K562 (cell line): ENCODE measurements around the gene HAGHL. TPM values are rescaled to one million over a fixed set of nuclear protein-coding genes. Genes with fewer than 3 reads are reported as not detected.
A peak's percentile ranks its signal among the peaks of the same experiment; 100 is the strongest.

Experiments used
- BRF1 ChIP-seq: IDR thresholded peaks from 3 replicates; pipeline ENCODE4 v1.6.1; 2011; ENCODE audit warnings: borderline replicate concordance, mild to moderate bottlenecking; ENCODE audit not compliant: insufficient read length; ENCODE audit errors: extremely low read depth
- CTBP1 ChIP-seq: fragments of 450-650 bp; IDR thresholded peaks from 2 replicates; pipeline ENCODE4 v1.6.1; 2016; ENCODE audit warnings: borderline replicate concordance
- ELF1 ChIP-seq: fragments of 200-800 bp; sonication (Bioruptor generic); IDR thresholded peaks from 2 replicates; pipeline ENCODE4 v1.6.1; 2016; ENCODE audit warnings: missing genetic modification characterization, missing compliant biosample characterization
- FIP1L1 ChIP-seq: fragments of 200-400 bp; formaldehyde crosslinking; IDR thresholded peaks from 2 replicates; pipeline ENCODE4 v1.6.1; 2018; ENCODE audit warnings: mild to moderate bottlenecking, low read depth, low read length; ENCODE audit not compliant: poor library complexity, severe bottlenecking
- KDM5B ChIP-seq: fragments of 200-600 bp; sonication (generic); IDR thresholded peaks from 2 replicates; pipeline ENCODE4 v1.6.1; 2012; ENCODE audit warnings: low read depth, mild to moderate bottlenecking, moderate library complexity, low read length, control low read depth, inconsistent platforms; ENCODE audit not compliant: insufficient replicate concordance
- LEF1 ChIP-seq: fragments of 450-650 bp; IDR thresholded peaks from 2 replicates; pipeline ENCODE4 v1.6.1; 2016; ENCODE audit warnings: mild to moderate bottlenecking
- MYNN ChIP-seq, 2 experiments: sonication (generic); formaldehyde crosslinking in 1 of 2; IDR thresholded peaks; 2 replicates each; pipeline versions ENCODE4 v1.5.0 to v1.6.1; 2016 to 2020; ENCODE audit warnings: antibody characterized with exemption in 1 of 2, missing genetic modification reagents in 1 of 2
- PTBP1 ChIP-seq: fragments of 200-400 bp; formaldehyde crosslinking; IDR thresholded peaks from 2 replicates; pipeline ENCODE4 v1.6.1; 2017; ENCODE audit warnings: low read depth, low read length
- RBM17 ChIP-seq: fragments of 200-400 bp; formaldehyde crosslinking; IDR thresholded peaks from 2 replicates; pipeline ENCODE4 v1.6.1; 2017; ENCODE audit warnings: low read depth, mild to moderate bottlenecking, low read length, borderline replicate concordance
- SUPT5H ChIP-seq: fragments of 450-650 bp; IDR thresholded peaks from 2 replicates; pipeline ENCODE4 v1.6.1; 2016
- TCF3 ChIP-seq: sonication (generic); formaldehyde crosslinking; IDR thresholded peaks from 2 replicates; pipeline ENCODE4 v1.4.0; 2020; ENCODE audit warnings: mild to moderate bottlenecking, missing genetic modification reagents
- TEAD1 ChIP-seq, 2 experiments: fragments of 450-650 bp in 1 of 2; sonication (generic) in 1 of 2; formaldehyde crosslinking; IDR thresholded peaks; 2 replicates each; pipeline versions ENCODE4 v1.4.0 to v1.8.0; 2020 to 2022; ENCODE audit warnings: mild to moderate bottlenecking in 2 of 2, missing genetic modification reagents in 1 of 2
- ZBED1 ChIP-seq: IDR thresholded peaks from 2 replicates; pipeline ENCODE4 v1.6.1; 2014
- ZNF143 ChIP-seq: sonication (generic); formaldehyde crosslinking; IDR thresholded peaks from 2 replicates; pipeline ENCODE4 v1.9.0; 2022; ENCODE audit warnings: mild to moderate bottlenecking, missing genetic modification reagents
- ZNF263 ChIP-seq: sonication (generic); formaldehyde crosslinking; IDR thresholded peaks from 2 replicates; pipeline ENCODE4 v1.8.0; 2022; ENCODE audit warnings: mild to moderate bottlenecking, missing genetic modification reagents, borderline replicate concordance
- ZNF282 ChIP-seq: sonication (generic); formaldehyde crosslinking; IDR thresholded peaks from 2 replicates; pipeline ENCODE4 v1.8.1; 2023; ENCODE audit warnings: missing genetic modification reagents
- ZNF431 ChIP-seq: sonication (generic); formaldehyde crosslinking; IDR thresholded peaks from 2 replicates; pipeline ENCODE4 v1.8.0; 2022; ENCODE audit warnings: mild to moderate bottlenecking, missing genetic modification reagents
- polyA plus RNA-seq, 8 experiments: library from polyadenylated mRNA; depleted of rRNA in 4 of 8; stranded (reverse) in 5 of 8; unstranded in 3 of 8; fragments of >200 nt; fragmentation: Nextera tagmentation in 2 of 8; fragmentation: Illumina TruSeq in 1 of 8; extraction: Ambion mirVana in 2 of 8; extraction: Trizol in 1 of 8; gene quantifications; 2 replicates each; pipeline versions ENCODE4 v1.2.1 to v1.2.3, GENCODE V29; 2011 to 2014; ENCODE audit warnings: inconsistent platforms in 1 of 8, missing spikeins in 1 of 8
- total RNA-seq, 7 experiments: library from RNA; depleted of rRNA in 6 of 7; stranded (reverse); fragments of >200 nt in 6 of 7; fragmentation: Illumina TruSeq in 2 of 7; extraction: Trizol in 2 of 7; gene quantifications; 2 replicates each; pipeline versions ENCODE4 v1.2.1 to v1.2.3, GENCODE V29; 2011 to 2021; ENCODE audit warnings: low replicate concordance in 1 of 7
- TF ChIP-seq, protein P1 (sequence below): IDR thresholded peaks from 2 replicates; pipeline ENCODE4 v1.6.1; 2011; ENCODE audit warnings: borderline replicate concordance, low read depth, mild to moderate bottlenecking, moderate library complexity, low read length; ENCODE audit not compliant: insufficient read depth, poor library complexity, severe bottlenecking
- TF ChIP-seq, protein P2 (sequence below): sonication (generic); formaldehyde crosslinking; IDR thresholded peaks from 2 replicates; pipeline ENCODE4 v1.8.0; 2022; ENCODE audit warnings: mild to moderate bottlenecking, missing genetic modification reagents
- TF ChIP-seq, protein P3 (sequence below): sonication (generic); formaldehyde crosslinking; IDR thresholded peaks from 2 replicates; pipeline ENCODE4 v1.8.0; 2022; ENCODE audit warnings: missing genetic modification reagents, mild to moderate bottlenecking, moderate library complexity, borderline replicate concordance

The HAGHL gene
- total and polyA plus RNA-seq, 9 of the 15 experiments (the other 6 are each of a cell fraction or from before 2014, with no cell fraction given): 0.31 to 83.4 (median 20.7) TPM

DNA sequence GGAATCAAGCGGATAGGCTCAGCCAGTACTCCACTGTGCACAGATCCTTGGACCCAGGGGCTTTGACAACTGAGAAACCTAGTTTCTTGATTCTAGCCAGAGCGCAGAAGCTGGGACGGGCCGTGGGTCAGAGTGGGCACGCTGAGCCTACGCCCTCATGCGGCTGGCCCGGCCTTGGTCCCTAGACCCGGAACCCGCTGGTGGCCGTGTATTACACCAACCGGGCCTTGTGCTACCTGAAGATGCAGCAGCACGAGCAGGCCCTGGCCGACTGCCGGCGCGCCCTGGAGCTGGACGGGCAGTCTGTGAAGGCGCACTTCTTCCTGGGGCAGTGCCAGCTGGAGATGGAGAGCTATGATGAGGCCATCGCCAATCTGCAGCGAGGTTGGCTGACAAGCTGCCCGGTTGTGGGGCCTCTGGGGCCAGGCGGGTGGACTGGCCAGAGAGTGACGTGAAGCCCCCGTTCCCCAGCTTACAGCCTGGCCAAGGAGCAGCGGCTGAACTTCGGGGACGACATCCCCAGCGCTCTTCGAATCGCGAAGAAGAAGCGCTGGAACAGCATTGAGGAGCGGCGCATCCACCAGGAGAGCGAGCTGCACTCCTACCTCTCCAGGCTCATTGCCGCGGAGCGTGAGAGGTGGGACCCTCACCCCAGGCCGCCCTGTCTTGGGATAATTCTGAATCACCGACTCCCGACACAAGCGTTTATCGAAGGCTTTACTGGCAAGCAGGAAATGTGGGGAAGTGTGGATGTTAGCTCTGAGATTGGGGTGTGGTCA is 45.8 kb upstream of the HAGHL start (continued):
- TF ChIP-seq, protein P1, sequence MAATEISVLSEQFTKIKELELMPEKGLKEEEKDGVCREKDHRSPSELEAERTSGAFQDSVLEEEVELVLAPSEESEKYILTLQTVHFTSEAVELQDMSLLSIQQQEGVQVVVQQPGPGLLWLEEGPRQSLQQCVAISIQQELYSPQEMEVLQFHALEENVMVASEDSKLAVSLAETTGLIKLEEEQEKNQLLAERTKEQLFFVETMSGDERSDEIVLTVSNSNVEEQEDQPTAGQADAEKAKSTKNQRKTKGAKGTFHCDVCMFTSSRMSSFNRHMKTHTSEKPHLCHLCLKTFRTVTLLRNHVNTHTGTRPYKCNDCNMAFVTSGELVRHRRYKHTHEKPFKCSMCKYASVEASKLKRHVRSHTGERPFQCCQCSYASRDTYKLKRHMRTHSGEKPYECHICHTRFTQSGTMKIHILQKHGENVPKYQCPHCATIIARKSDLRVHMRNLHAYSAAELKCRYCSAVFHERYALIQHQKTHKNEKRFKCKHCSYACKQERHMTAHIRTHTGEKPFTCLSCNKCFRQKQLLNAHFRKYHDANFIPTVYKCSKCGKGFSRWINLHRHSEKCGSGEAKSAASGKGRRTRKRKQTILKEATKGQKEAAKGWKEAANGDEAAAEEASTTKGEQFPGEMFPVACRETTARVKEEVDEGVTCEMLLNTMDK: peak; percentile 35
- TF ChIP-seq TEAD1 (CRISPR knock-in tag; IDR thresholded peaks at IDR 0.05): peak in 1 of 2 experiments; percentile 24; a peak in 1 of 4 replicates
- TF ChIP-seq ZNF143 (CRISPR knock-in tag): 0 out of 2 replicates have a peak, but pooled peaks have one; percentile 22
- TF ChIP-seq ZNF263 (CRISPR knock-in tag): 0 out of 2 replicates have a peak, but pooled peaks have one; percentile 3
- peak; percentile 34 for TF ChIP-seq KDM5B
- peak; percentile 34; the same call in 1 of the 2 replicates for TF ChIP-seq TCF3 (CRISPR knock-in tag)
- TF ChIP-seq FIP1L1: no peak
- no peak for TF ChIP-seq BRF1
- no peak for TF ChIP-seq LEF1
- TF ChIP-seq SUPT5H: 0 out of 2 replicates have a peak, but pooled peaks have one; percentile 16
- TF ChIP-seq, protein P2, sequence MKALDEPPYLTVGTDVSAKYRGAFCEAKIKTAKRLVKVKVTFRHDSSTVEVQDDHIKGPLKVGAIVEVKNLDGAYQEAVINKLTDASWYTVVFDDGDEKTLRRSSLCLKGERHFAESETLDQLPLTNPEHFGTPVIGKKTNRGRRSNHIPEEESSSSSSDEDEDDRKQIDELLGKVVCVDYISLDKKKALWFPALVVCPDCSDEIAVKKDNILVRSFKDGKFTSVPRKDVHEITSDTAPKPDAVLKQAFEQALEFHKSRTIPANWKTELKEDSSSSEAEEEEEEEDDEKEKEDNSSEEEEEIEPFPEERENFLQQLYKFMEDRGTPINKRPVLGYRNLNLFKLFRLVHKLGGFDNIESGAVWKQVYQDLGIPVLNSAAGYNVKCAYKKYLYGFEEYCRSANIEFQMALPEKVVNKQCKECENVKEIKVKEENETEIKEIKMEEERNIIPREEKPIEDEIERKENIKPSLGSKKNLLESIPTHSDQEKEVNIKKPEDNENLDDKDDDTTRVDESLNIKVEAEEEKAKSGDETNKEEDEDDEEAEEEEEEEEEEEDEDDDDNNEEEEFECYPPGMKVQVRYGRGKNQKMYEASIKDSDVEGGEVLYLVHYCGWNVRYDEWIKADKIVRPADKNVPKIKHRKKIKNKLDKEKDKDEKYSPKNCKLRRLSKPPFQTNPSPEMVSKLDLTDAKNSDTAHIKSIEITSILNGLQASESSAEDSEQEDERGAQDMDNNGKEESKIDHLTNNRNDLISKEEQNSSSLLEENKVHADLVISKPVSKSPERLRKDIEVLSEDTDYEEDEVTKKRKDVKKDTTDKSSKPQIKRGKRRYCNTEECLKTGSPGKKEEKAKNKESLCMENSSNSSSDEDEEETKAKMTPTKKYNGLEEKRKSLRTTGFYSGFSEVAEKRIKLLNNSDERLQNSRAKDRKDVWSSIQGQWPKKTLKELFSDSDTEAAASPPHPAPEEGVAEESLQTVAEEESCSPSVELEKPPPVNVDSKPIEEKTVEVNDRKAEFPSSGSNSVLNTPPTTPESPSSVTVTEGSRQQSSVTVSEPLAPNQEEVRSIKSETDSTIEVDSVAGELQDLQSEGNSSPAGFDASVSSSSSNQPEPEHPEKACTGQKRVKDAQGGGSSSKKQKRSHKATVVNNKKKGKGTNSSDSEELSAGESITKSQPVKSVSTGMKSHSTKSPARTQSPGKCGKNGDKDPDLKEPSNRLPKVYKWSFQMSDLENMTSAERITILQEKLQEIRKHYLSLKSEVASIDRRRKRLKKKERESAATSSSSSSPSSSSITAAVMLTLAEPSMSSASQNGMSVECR (CRISPR knock-in tag): peak; percentile 54
- TF ChIP-seq ZBED1: peak; percentile 34; the same call in 1 of the 2 replicates
- 0 out of 2 replicates have a peak, but pooled peaks have one; percentile 33 for TF ChIP-seq ZNF431
- TF ChIP-seq ZNF282 (CRISPR knock-in tag): 0 out of 2 replicates have a peak, but pooled peaks have one; percentile 62
- 0 out of 2 replicates have a peak, but pooled peaks have one; percentile 46 for TF ChIP-seq CTBP1
- TF ChIP-seq RBM17: no peak
- no peak for TF ChIP-seq PTBP1
- TF ChIP-seq ELF1 (tag): 0 out of 2 replicates have a peak, but pooled peaks have one; percentile 11
- TF ChIP-seq, protein P3, sequence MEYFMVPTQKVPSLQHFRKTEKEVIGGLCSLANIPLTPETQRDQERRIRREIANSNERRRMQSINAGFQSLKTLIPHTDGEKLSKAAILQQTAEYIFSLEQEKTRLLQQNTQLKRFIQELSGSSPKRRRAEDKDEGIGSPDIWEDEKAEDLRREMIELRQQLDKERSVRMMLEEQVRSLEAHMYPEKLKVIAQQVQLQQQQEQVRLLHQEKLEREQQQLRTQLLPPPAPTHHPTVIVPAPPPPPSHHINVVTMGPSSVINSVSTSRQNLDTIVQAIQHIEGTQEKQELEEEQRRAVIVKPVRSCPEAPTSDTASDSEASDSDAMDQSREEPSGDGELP (CRISPR knock-in tag): peak; percentile 17; the same call in 1 of the 2 replicates
- TF ChIP-seq MYNN (IDR thresholded peaks at IDR 0.05): peak; percentile 12; the same call in 1 of the 2 replicates
- no peak for TF ChIP-seq MYNN (CRISPR knock-in tag; IDR thresholded peaks at IDR 0.05)
